HEK293 (cell line): ENCODE data around the gene CCNL1.
"Not testable (repeated sequence)": the region's sequence is repeated elsewhere in the genome, so short reads cannot be mapped to it uniquely, and the experiment has no call there.

ENCODE experiments used
- CTCF ChIA-PET: fragments of 350-600 bp; formaldehyde crosslinking; extraction: SDS; loops from one replicate; lab custom pipeline; 2021; ENCODE audit warnings: antibody characterized with exemption; lab: Yijun Ruan, JAX
- POLR2A ChIA-PET: fragments of 300-600 bp; formaldehyde crosslinking; extraction: SDS; loops from one replicate; lab custom pipeline; 2020; ENCODE audit warnings: antibody characterized with exemption, inconsistent platforms; lab: Yijun Ruan, JAX
- H3K27ac ChIP-seq: fragments of 200-500 bp; sonication (Bioruptor generic); 2 replicates; pipeline ENCODE4 v1.5.1; 2014; ENCODE audit warnings: low read depth, low read length, control low read depth, inconsistent platforms; ENCODE audit errors: extremely low read depth
- H3K36me3 ChIP-seq, 2 experiments: fragments of 200-500 bp in 1 of 2; sonication (Bioruptor generic) in 1 of 2; 1 replicate in 1 of 2; 2 replicates in 1 of 2; pipeline ENCODE4 v1.5.1; 2014 to 2017; ENCODE audit warnings: inconsistent platforms in 2 of 2, low read length in 2 of 2; ENCODE audit not compliant: control insufficient read depth in 2 of 2, insufficient read depth in 1 of 2
- H3K4me1 ChIP-seq: fragments of 200-500 bp; sonication (Bioruptor generic); 2 replicates; pipeline ENCODE4 v1.5.1; 2014; ENCODE audit warnings: mild to moderate bottlenecking, low read length, inconsistent platforms; ENCODE audit not compliant: control insufficient read depth, insufficient read depth
- H3K4me3 ChIP-seq: 2 replicates; pipeline ENCODE4 v1.5.1; 2011; ENCODE audit warnings: low read depth, mild to moderate bottlenecking, control low read depth, low read length, moderate library complexity
- H3K9me3 ChIP-seq: fragments of 200-500 bp; sonication (Bioruptor generic); 2 replicates; pipeline ENCODE4 v1.5.1; 2014; ENCODE audit warnings: low read depth, low read length, inconsistent platforms; ENCODE audit not compliant: control insufficient read depth, insufficient read depth
- KLF10 ChIP-seq: fragments of 450-650 bp; IDR thresholded peaks from 2 replicates; pipeline ENCODE4 v1.5.1; 2018; ENCODE audit warnings: missing biosample characterization, mild to moderate bottlenecking, missing genetic modification characterization
- REST ChIP-seq: fragments of 450-650 bp; formaldehyde crosslinking; IDR thresholded peaks from 2 replicates; pipeline ENCODE4 v1.5.1; 2016; ENCODE audit warnings: missing biosample characterization, missing genetic modification characterization
- ZBTB44 ChIP-seq: fragments of 450-650 bp; IDR thresholded peaks from 2 replicates; pipeline ENCODE4 v1.5.1; 2018; ENCODE audit warnings: missing biosample characterization, mild to moderate bottlenecking, missing genetic modification characterization
- ZNF214 ChIP-seq: fragments of 450-650 bp; formaldehyde crosslinking; IDR thresholded peaks from 2 replicates; pipeline ENCODE4 v1.5.1; 2017; ENCODE audit warnings: missing biosample characterization, mild to moderate bottlenecking, missing genetic modification characterization, borderline replicate concordance
- ZNF623 ChIP-seq: fragments of 450-650 bp; formaldehyde crosslinking; IDR thresholded peaks from 2 replicates; pipeline ENCODE4 v1.5.1; 2016; ENCODE audit warnings: missing biosample characterization, missing genetic modification characterization
- ZNF639 ChIP-seq: fragments of 450-650 bp; formaldehyde crosslinking; IDR thresholded peaks from 2 replicates; pipeline ENCODE4 v1.5.1; 2016; ENCODE audit warnings: missing biosample characterization, missing genetic modification characterization
- ZNF654 ChIP-seq: fragments of 450-650 bp; formaldehyde crosslinking; IDR thresholded peaks from 2 replicates; pipeline ENCODE4 v1.5.1; 2016; ENCODE audit warnings: low read depth, missing biosample characterization, missing genetic modification characterization
- ZNF76 ChIP-seq: fragments of 450-650 bp; formaldehyde crosslinking; IDR thresholded peaks from 2 replicates; pipeline ENCODE4; 2016; ENCODE audit warnings: low read depth, missing biosample characterization, missing genetic modification characterization, borderline replicate concordance
- ZNF776 ChIP-seq: fragments of 450-650 bp; formaldehyde crosslinking; IDR thresholded peaks from 2 replicates; pipeline ENCODE4 v1.5.0; 2017; ENCODE audit warnings: missing biosample characterization, missing genetic modification characterization, borderline replicate concordance
- ZNF777 ChIP-seq: fragments of 450-650 bp; formaldehyde crosslinking; IDR thresholded peaks from 2 replicates; pipeline ENCODE4 v1.5.1; 2017; ENCODE audit warnings: missing biosample characterization, missing genetic modification characterization, borderline replicate concordance
- ZNF837 ChIP-seq: fragments of 450-650 bp; formaldehyde crosslinking; IDR thresholded peaks from 2 replicates; pipeline ENCODE4 v1.5.1; 2016; ENCODE audit warnings: missing biosample characterization, missing genetic modification characterization

Gene CCNL1

GRCh38 chr3:157163217-157163953 lies 3.4 kb upstream of the CCNL1 start:
- POLR2A ChIA-PET = interaction anchor here (7.4 kb wide), 1 partner anchor 11 kb away, joined by 159 read pairs; no protein-coding TSS in a partner anchor

GRCh38 chr3:157162620-157163019 lies 2.7 kb upstream of the CCNL1 start:
- ChIA-PET CTCF (interaction anchor here (1.2 to 1.6 kb wide), 3 partner anchors 9 to 40 kb away, joined by 3 to 5 read pairs (median 4); no protein-coding TSS in a partner anchor), POLR2A (interaction anchor here (7.4 kb wide), 1 partner anchor 12 kb away, joined by 159 read pairs; no protein-coding TSS in a partner anchor)
- H3K9me3 ChIP-seq, H3K27ac ChIP-seq, H3K4me3 ChIP-seq, H3K4me1 ChIP-seq: not testable (repeated sequence)
- peaks cover 1 to 16% of the 10 kb centered on the region in 2 experiments; a peak in 1 of 3 replicates for H3K36me3 ChIP-seq
- peak; percentile 15; the same call in 1 of the 2 replicates for TF ChIP-seq ZNF654 (tag by site-specific recombination)
- TF ChIP-seq REST (tag by site-specific recombination) = peak; percentile 48; the same call in 1 of the 2 replicates

More at GRCh38 chr3:157163217-157163953, 3.4 kb upstream of the CCNL1 start:
- no peak for TF ChIP-seq ZNF777 (tag by site-specific recombination)
- no peak for TF ChIP-seq ZBTB44 (tag by site-specific recombination)
- TF ChIP-seq ZNF776 (tag by site-specific recombination) = no peak
- TF ChIP-seq ZNF639 (tag by site-specific recombination) = no peak
- no peak for TF ChIP-seq ZNF623
- TF ChIP-seq ZNF76 = no peak
- TF ChIP-seq ZNF837 (tag by site-specific recombination) = no peak
- TF ChIP-seq ZNF214 (tag by site-specific recombination) = no peak
- no peak for TF ChIP-seq KLF10 (tag by site-specific recombination)
- no peaks in the 10 kb centered on the region for H3K9me3 ChIP-seq
- no peak overlapping the region for H3K27ac ChIP-seq
- CTCF ChIA-PET = interaction anchor here (1.2 to 1.6 kb wide), 3 partner anchors 9 to 39 kb away, joined by 3 to 5 read pairs (median 4); no protein-coding TSS in a partner anchor
- no peaks in the 10 kb centered on the region for H3K4me1 ChIP-seq
- peaks cover 0 to 8% of the 10 kb centered on the region in 2 experiments; a peak in 1 of 3 replicates for H3K36me3 ChIP-seq
- no peak overlapping the region for H3K4me3 ChIP-seq
